Measurements from ENCODE around the gene PRPF19. TPM values are rescaled to one million over a fixed set of nuclear protein-coding genes. Genes with fewer than 3 reads are reported as not detected.

Gene PRPF19
- total RNA-seq, 1 donor from 2014 or later: 61.9 TPM

DNA sequence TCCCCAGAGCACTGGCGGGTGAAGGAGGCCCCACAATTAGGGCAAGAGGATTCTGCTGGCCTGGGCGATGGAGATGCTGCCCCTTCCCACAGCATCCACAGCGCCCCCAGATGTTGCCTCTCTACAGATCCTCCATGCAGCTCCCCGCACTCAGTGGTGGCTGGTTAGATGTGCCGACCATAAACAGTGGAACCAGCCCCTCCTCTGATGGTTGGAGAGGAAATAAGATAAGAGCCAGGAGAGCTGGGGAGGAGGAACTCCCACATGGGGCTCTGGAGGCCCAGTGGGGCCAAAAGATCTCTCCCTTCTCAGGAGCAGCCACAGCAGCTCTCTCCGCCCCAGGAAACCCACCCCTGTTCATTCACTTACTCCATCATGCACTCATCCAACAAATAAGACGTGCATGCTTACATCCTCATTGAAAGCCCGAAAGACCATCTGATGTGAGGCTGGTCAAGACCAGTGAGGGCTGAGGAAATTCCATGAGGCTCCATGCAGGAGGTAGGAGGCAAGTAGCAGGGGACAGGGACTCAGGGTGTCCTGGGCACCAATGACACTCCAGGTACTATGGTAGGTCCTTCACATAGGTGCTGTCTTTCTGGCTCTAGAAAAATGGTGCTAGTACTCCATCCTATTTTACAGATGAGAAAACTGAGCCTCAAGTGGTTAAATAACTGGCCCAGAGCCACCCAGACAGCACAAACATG lies 52.1 kb downstream of the PRPF19 start:
- Histone ChIP-seq H3K4me1 (ENCODE audit: insufficient read depth, low read length) (peaks cover 6% of the 10 kb centered on the region), H3K27ac (ENCODE audit: low read depth, low read length) (no peak overlapping the region), H3K4me2 (ENCODE audit: low read length) (no peak overlapping the region), H3K27me3 (ENCODE audit: insufficient read depth, low read length) (no peaks in the 10 kb centered on the region), H2AFZ (ENCODE audit: low read depth, low read length) (no peak overlapping the region), H3K79me2 (ENCODE audit: insufficient read depth, low read length) (no peaks in the 10 kb centered on the region), H3K36me3 (ENCODE audit: insufficient read depth, low read length) (peaks cover 4% of the 10 kb centered on the region), H3K9me3 (ENCODE audit: insufficient read depth, low read depth, low read length) (no peaks in the 10 kb centered on the region), H3K9ac (ENCODE audit: low read length) (no peak overlapping the region), H4K20me1 (ENCODE audit: insufficient read depth, low read length) (no peaks in the 10 kb centered on the region), H3K4me3 (ENCODE audit: insufficient read depth, low read depth, low read length) (no peak overlapping the region)
- TF ChIP-seq EZH2 (IDR thresholded peaks at IDR 0.05; ENCODE audit: insufficient read depth, low read length): no peak
- TF ChIP-seq, protein P1, sequence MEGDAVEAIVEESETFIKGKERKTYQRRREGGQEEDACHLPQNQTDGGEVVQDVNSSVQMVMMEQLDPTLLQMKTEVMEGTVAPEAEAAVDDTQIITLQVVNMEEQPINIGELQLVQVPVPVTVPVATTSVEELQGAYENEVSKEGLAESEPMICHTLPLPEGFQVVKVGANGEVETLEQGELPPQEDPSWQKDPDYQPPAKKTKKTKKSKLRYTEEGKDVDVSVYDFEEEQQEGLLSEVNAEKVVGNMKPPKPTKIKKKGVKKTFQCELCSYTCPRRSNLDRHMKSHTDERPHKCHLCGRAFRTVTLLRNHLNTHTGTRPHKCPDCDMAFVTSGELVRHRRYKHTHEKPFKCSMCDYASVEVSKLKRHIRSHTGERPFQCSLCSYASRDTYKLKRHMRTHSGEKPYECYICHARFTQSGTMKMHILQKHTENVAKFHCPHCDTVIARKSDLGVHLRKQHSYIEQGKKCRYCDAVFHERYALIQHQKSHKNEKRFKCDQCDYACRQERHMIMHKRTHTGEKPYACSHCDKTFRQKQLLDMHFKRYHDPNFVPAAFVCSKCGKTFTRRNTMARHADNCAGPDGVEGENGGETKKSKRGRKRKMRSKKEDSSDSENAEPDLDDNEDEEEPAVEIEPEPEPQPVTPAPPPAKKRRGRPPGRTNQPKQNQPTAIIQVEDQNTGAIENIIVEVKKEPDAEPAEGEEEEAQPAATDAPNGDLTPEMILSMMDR (IDR thresholded peaks at IDR 0.05; ENCODE audit: insufficient read depth, low read depth, low read length): no peak
- Mint-ChIP-seq H3K27ac (ENCODE audit: unreplicated experiment) (peak overlapping the region; percentile 26), H3K4me1 (ENCODE audit: low read depth, unreplicated experiment) (peaks cover 4% of the 10 kb centered on the region), H3K4me3 (ENCODE audit: unreplicated experiment) (no peak overlapping the region), H3K27me3 (ENCODE audit: low read depth, unreplicated experiment) (peaks cover 4% of the 10 kb centered on the region), H3K36me3 (ENCODE audit: low read depth, unreplicated experiment) (peaks cover 14% of the 10 kb centered on the region), H3K9me3 (ENCODE audit: unreplicated experiment) (no peaks in the 10 kb centered on the region)
- FAIRE-seq: no peak
- DNase-seq (ENCODE audit: low read depth): no peak

DNA sequence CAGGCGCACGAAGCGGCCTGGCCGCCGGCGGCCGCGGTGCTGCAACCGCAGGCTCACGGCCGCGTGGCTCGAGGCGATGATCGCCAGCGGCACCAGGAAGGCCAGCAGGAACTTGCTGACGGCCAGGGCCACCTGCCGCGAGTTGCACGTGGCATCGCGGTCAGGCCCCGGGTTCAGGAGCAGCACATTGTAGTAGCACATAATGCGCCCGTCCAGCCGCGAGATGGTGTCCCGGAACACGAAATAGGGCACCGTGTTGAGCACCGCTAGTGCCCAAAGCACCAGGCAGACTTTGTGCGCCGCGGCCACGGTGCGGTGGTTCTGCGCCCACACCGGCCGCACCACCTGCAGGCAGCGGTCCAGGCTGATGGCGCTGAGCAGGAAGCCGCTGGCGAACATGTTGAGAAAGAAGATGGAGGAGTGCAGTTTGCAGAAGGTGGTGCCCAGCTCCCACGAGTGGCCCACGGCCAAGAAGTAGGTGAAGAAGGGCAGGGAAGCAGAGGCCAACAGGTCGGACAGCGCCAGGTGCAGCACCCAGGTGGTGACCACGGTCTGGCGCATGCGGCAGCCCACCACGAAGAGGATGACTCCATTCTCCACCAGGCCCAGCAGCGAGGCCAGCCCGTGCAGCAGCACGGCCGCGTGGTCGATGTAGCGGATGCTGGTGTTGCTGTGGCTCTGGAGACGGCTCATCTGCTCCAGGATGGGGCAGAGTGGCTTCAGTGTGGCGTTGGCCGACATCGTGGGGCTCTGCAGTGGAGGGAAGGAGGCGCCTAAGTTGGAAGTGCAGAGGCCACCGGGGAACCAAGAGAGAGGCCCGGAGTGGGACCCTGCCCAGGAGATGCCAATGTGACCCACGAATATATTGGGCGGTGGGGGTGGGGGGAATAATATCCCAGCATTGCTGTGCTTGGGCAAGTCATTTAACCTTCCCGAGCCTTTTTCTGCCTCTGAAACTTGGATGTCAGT lies 53.1 kb downstream of the PRPF19 start:
- H3K27ac Mint-ChIP-seq (ENCODE audit: unreplicated experiment): no peak overlapping the region
- Histone ChIP-seq H4K20me1 (ENCODE audit: insufficient read depth, low read length) (peaks cover 6% of the 10 kb centered on the region), H3K36me3 (ENCODE audit: insufficient read depth, low read length) (peaks cover 6% of the 10 kb centered on the region), H3K4me1 (ENCODE audit: insufficient read depth, low read length) (peaks cover under 1% of the 10 kb centered on the region), H3K9me3 (ENCODE audit: insufficient read depth, low read depth, low read length) (no peaks in the 10 kb centered on the region), H3K27me3 (ENCODE audit: insufficient read depth, low read length) (no peaks in the 10 kb centered on the region), H3K4me3 (ENCODE audit: insufficient read depth, low read depth, low read length) (no peak overlapping the region), H3K27ac (ENCODE audit: low read depth, low read length) (no peak overlapping the region), H3K4me2 (ENCODE audit: low read length) (no peak overlapping the region), H3K79me2 (ENCODE audit: insufficient read depth, low read length) (no peaks in the 10 kb centered on the region), H3K9ac (ENCODE audit: low read length) (no peak overlapping the region), H2AFZ (ENCODE audit: low read depth, low read length) (no peak overlapping the region)
- TF ChIP-seq, protein P1 (IDR thresholded peaks at IDR 0.05; ENCODE audit: insufficient read depth, low read depth, low read length): no peak
- TF ChIP-seq EZH2 (IDR thresholded peaks at IDR 0.05; ENCODE audit: insufficient read depth, low read length): no peak
- peaks cover 20% of the 10 kb centered on the region for H3K36me3 Mint-ChIP-seq (ENCODE audit: low read depth, unreplicated experiment)
- FAIRE-seq (no peak), DNase-seq (ENCODE audit: low read depth) (no peak)
- H3K9me3 Mint-ChIP-seq (ENCODE audit: unreplicated experiment): no peaks in the 10 kb centered on the region
- H3K4me3 Mint-ChIP-seq (ENCODE audit: unreplicated experiment): no peak overlapping the region
- H3K4me1 Mint-ChIP-seq (ENCODE audit: low read depth, unreplicated experiment): peaks cover 3% of the 10 kb centered on the region
- peaks cover 4% of the 10 kb centered on the region for H3K27me3 Mint-ChIP-seq (ENCODE audit: low read depth, unreplicated experiment)

Data from astrocyte (in vitro differentiated cells and primary cell).